Adipocyte (in vitro differentiated cells): Measurements from ENCODE around the gene GRIA3.

Experiments used
- DNase-seq: peaks from one replicate; pipeline ENCODE4 v3.0.0-alpha.2; 2015; ENCODE audit warnings: low read depth
- H3K27me3 ChIP-seq: replicated peaks from 2 replicates; pipeline ENCODE4 v1.7.0; 2013; ENCODE audit warnings: mild to moderate bottlenecking, low read length, moderate library complexity; ENCODE audit not compliant: control insufficient read depth, insufficient read depth
- H3K36me3 ChIP-seq: 2 replicates; pipeline ENCODE4 v1.7.0; 2013; ENCODE audit warnings: low read length, mild to moderate bottlenecking, moderate library complexity; ENCODE audit not compliant: control insufficient read depth, insufficient read depth, severe bottlenecking
- H3K4me1 ChIP-seq: 2 replicates; pipeline ENCODE4 v1.7.0; 2013; ENCODE audit warnings: mild to moderate bottlenecking, low read length, moderate library complexity; ENCODE audit not compliant: control insufficient read depth, insufficient read depth
- H3K4me3 ChIP-seq: 2 replicates; pipeline ENCODE4 v1.7.0; 2013; ENCODE audit warnings: mild to moderate bottlenecking, low read length, moderate library complexity
- H3K9ac ChIP-seq: 2 replicates; pipeline ENCODE4 v1.7.0; 2013; ENCODE audit warnings: mild to moderate bottlenecking, low read length, moderate library complexity
- H3K9me3 ChIP-seq: 2 replicates; pipeline ENCODE4 v1.7.0; 2013; ENCODE audit warnings: mild to moderate bottlenecking, low read length, moderate library complexity; ENCODE audit not compliant: control insufficient read depth

The GRIA3 gene

GRCh38 chrX:123313486-123313885, 129.4 kb downstream of the GRIA3 start:
- Histone ChIP-seq H3K27me3 (no peaks in the 10 kb centered on the region), H3K4me1 (no peaks in the 10 kb centered on the region), H3K36me3 (no peaks in the 10 kb centered on the region), H3K9ac (no peak overlapping the region), H3K4me3 (no peak overlapping the region), H3K9me3 (no peaks in the 10 kb centered on the region)
- DNase-seq, result no peak

- H3K4me3 ChIP-seq, result no peak overlapping the region
- H3K9me3 ChIP-seq, result no peaks in the 10 kb centered on the region
- no peak for DNase-seq
- H3K4me1 ChIP-seq, result peaks cover 3% of the 10 kb centered on the region
- no peaks in the 10 kb centered on the region for H3K27me3 ChIP-seq
- no peak overlapping the region for H3K9ac ChIP-seq
- H3K36me3 ChIP-seq, result no peaks in the 10 kb centered on the region
Measured at GRCh38 chrX:123320622-123321021, 136.5 kb downstream of the GRIA3 start.

DNA sequence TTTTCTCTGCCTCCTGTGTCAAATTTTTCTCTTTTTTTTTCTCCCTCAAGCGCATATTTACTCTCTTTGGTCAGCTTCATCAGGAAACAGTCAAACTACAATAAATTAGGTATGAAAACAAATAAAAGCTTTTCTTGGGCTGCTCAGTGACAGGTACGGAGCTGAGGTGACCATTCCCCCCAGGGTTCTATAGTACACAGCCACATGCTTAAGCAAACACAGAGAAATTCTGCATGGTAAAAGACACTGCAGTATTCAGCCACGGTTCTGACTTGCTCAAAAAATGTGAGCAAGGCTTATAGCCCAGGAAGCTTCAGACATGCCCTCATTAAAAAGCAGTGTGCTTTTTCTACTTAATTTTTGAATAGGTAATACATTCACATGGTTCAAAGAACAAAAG, 138.5 kb downstream of the GRIA3 start:
- Histone ChIP-seq H3K36me3 (no peaks in the 10 kb centered on the region), H3K27me3 (no peaks in the 10 kb centered on the region), H3K4me1 (peaks cover 3% of the 10 kb centered on the region), H3K9me3 (no peaks in the 10 kb centered on the region), H3K9ac (no peak overlapping the region), H3K4me3 (no peak overlapping the region)
- DNase-seq, result no peak

- no peaks in the 10 kb centered on the region for H3K36me3 ChIP-seq
- no peaks in the 10 kb centered on the region for H3K9me3 ChIP-seq
- no peak for DNase-seq
- peaks cover 3% of the 10 kb centered on the region for H3K4me1 ChIP-seq
- no peak overlapping the region for H3K4me3 ChIP-seq
- H3K9ac ChIP-seq, result no peak overlapping the region
- no peaks in the 10 kb centered on the region for H3K27me3 ChIP-seq
Measured at GRCh38 chrX:123324625-123325024, 140.5 kb downstream of the GRIA3 start.

DNA sequence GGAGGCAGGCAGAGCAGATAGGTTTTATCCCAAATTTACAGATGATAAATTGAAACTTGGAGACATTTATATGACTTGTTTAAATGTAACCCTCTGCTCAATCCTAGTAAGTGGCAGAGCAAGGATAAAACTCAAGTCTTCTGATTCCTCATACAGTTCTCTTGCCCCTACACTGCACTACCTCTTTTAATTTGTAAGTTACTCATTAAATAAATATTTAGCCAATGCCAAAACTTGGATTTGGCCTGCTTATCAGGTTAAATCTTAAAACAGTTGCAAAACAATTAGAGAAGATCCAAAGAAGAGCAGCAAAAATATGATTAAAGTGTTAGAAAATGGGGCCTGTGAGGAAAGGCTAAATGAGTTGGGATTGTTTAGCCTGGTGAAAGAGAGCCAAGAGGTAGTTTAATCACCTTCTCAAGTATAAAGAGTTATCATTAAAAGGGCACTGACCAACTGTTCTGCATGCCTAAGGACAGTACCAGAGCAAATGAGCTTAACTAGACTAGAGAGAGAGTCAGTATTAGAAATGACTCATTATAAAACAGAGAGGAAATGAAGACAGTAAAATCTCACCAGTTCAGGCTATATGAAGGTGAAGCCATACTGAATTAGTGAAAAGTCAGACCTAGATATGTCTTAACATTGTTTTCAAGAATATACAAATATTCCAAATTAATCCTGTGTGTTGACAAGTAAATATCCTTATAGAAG, 146.3 kb downstream of the GRIA3 start:
- Histone ChIP-seq H3K9ac (no peak overlapping the region), H3K4me3 (no peak overlapping the region), H3K9me3 (no peaks in the 10 kb centered on the region), H3K27me3 (no peaks in the 10 kb centered on the region), H3K4me1 (no peaks in the 10 kb centered on the region), H3K36me3 (no peaks in the 10 kb centered on the region)
- DNase-seq, result no peak

GRCh38 chrX:123331349-123331748, 147.3 kb downstream of the GRIA3 start:
- Histone ChIP-seq H3K27me3 (no peaks in the 10 kb centered on the region), H3K9me3 (no peaks in the 10 kb centered on the region), H3K36me3 (no peaks in the 10 kb centered on the region), H3K4me3 (no peak overlapping the region), H3K4me1 (no peaks in the 10 kb centered on the region), H3K9ac (no peak overlapping the region)
- DNase-seq, result no peak

DNA sequence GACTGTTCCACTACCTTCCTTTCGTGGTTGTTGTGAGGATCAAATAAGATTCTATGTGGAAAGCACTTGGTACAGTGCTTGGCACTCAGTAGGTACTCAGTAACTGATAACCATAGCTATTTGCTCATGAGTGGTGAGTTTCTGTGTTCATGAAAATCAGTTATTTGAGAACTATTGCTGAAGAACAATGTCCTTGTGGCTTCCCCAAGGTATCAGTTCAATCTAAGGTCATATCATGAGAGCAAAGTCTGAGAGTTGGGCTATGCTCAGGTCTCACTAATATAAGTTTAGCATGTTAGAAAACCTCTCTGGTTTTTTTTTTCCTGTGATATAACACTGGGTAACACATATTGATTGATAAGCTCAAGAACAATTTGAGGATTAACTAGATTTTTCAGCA, 147.8 kb downstream of the GRIA3 start:
- DNase-seq, result no peak
- Histone ChIP-seq H3K36me3 (no peaks in the 10 kb centered on the region), H3K4me1 (no peaks in the 10 kb centered on the region), H3K4me3 (no peak overlapping the region), H3K9me3 (no peaks in the 10 kb centered on the region), H3K27me3 (no peaks in the 10 kb centered on the region), H3K9ac (no peak overlapping the region)

GRCh38 chrX:123336666-123337065, 152.6 kb downstream of the GRIA3 start:
- H3K9ac ChIP-seq, result no peak overlapping the region
- H3K27me3 ChIP-seq, result no peaks in the 10 kb centered on the region
- H3K9me3 ChIP-seq, result no peaks in the 10 kb centered on the region
- H3K4me1 ChIP-seq, result peaks cover 19% of the 10 kb centered on the region
- H3K4me3 ChIP-seq, result no peak overlapping the region
- H3K36me3 ChIP-seq, result no peaks in the 10 kb centered on the region
- no peak for DNase-seq

GRCh38 chrX:123337886-123338639, 154.0 kb downstream of the GRIA3 start:
- H3K9me3 ChIP-seq, result no peaks in the 10 kb centered on the region
- H3K4me3 ChIP-seq, result no peak overlapping the region
- H3K36me3 ChIP-seq, result no peaks in the 10 kb centered on the region

DNA sequence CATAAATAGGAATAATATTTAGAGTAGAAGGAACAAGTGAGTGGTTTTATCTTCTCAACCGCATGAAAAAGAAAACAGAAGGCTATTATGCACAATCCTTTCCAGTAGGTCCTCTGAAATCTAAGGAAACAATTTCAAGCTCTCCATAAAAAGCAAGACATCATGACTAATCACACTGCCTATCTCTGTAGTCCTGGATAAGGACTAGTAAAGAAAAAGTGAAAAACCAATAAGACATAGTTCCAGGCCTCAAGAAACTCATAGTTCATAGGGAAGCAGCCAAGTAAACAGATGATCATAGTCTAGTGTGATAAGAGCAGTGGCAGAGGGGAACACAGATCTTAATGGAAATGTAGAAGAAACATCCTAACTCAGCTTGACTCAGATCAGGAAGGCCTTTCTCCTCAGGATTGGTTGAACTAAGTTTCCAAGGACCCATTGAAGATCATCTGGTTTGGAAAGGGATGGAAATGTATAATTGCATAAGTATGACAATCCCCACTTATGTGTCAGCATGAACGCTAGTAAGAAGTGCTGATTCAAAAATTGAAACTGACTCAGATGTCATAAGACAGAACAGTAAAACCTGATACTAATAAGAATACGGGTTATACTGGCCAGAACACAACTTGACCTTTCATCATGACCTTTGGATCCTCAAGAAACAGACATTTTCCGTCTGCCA, 155.3 kb downstream of the GRIA3 start:
- H3K36me3 ChIP-seq, result no peaks in the 10 kb centered on the region
- H3K9ac ChIP-seq, result peak overlapping the region; percentile 17
- H3K9me3 ChIP-seq, result no peaks in the 10 kb centered on the region
- H3K4me1 ChIP-seq, result peaks cover 19% of the 10 kb centered on the region
- no peak overlapping the region for H3K4me3 ChIP-seq
- no peaks in the 10 kb centered on the region for H3K27me3 ChIP-seq
- DNase-seq, result peak; percentile 45

More at GRCh38 chrX:123337886-123338639, 154.0 kb downstream of the GRIA3 start:
- DNase-seq, result no peak
- H3K4me1 ChIP-seq, result peaks cover 19% of the 10 kb centered on the region
- no peaks in the 10 kb centered on the region for H3K27me3 ChIP-seq
- no peak overlapping the region for H3K9ac ChIP-seq

DNA sequence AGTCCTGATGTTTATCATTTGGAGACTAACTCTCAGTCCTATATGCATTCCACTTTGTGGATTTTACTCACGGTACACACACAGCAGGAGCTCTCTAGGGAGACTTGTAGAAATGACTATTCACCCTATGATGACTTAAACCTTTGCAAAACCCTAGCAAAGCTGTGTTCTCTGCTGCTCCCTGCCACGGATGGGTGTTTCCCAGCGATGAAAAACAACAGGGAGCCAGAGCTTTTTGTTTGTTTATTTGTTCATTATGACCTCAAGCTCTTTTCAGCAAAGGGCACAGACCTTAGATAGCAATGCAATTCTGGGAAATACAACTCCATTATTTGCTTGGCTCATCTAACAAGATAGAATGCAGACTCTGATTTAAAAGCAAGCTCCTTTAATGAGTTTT, 156.6 kb downstream of the GRIA3 start:
- peak; percentile 60 for DNase-seq
- H3K4me1 ChIP-seq, result peaks cover 19% of the 10 kb centered on the region
- no peak overlapping the region for H3K9ac ChIP-seq
- H3K9me3 ChIP-seq, result no peaks in the 10 kb centered on the region
- no peaks in the 10 kb centered on the region for H3K36me3 ChIP-seq
- peaks cover 3% of the 10 kb centered on the region for H3K27me3 ChIP-seq
- H3K4me3 ChIP-seq, result no peak overlapping the region
